ENCODE results near the gene PNLDC1.

PNLDC1 gene

DNA sequence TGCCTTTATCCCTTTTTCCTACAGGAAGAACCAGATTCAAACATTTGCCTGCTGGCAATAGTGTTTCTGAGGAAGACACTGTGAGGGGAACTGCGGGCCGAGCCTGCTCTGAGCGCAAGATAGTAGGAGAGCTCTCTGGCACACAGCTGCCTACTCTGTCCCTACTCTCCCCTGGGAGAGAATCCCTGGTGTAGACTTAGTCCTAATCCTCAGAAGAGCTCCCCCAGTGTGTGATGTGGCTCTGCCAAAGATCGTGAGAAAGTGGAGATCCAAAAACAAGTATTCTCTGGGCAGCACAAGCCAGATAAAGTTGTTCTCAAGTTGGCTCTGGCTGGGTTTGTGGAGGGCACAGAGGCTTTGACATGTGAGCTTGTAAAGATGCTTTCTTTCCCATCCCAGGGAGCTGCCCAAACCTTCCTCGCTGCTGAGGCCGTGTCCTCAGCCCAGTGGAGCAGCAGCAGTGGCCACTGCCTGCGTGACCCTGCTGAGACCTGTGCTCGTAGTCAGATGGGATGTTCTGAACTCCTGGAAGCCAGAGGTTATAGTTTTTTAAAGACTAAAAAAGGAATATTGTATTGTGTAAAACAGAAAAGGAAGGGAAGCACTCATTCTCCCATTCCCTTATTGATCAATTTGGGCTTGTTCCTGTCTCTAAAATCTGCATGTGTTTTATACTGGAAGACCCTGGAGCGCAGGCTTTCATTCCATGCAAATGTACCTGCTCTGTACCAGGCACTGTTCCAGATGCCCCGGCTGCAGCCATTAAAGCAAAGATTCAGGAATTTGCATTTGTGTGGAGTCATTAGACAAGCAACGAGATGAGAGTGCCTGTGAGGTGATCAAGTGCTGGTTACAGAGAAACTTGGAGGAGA is 30.7 kb downstream of the PNLDC1 start:
- Histone ChIP-seq H3K27me3 (no peaks in the 10 kb centered on the region), H3K4me3 (ENCODE audit: low read depth in 1 of 2, low read length in 1 of 2) (no peak overlapping the region), H3K36me3 (no peaks in the 10 kb centered on the region), H3K27ac (no peak overlapping the region), H3K9me3 (no peaks in the 10 kb centered on the region), H3K4me1 (ENCODE audit: control insufficient read depth in 1 of 2, insufficient read depth in 1 of 2, low read depth in 1 of 2, low read length in 1 of 2) (peaks cover 0 to 6% of the 10 kb centered on the region in 2 experiments)
- TF ChIP-seq, protein P1, sequence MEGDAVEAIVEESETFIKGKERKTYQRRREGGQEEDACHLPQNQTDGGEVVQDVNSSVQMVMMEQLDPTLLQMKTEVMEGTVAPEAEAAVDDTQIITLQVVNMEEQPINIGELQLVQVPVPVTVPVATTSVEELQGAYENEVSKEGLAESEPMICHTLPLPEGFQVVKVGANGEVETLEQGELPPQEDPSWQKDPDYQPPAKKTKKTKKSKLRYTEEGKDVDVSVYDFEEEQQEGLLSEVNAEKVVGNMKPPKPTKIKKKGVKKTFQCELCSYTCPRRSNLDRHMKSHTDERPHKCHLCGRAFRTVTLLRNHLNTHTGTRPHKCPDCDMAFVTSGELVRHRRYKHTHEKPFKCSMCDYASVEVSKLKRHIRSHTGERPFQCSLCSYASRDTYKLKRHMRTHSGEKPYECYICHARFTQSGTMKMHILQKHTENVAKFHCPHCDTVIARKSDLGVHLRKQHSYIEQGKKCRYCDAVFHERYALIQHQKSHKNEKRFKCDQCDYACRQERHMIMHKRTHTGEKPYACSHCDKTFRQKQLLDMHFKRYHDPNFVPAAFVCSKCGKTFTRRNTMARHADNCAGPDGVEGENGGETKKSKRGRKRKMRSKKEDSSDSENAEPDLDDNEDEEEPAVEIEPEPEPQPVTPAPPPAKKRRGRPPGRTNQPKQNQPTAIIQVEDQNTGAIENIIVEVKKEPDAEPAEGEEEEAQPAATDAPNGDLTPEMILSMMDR (IDR thresholded peaks at IDR 0.05) = no peak

DNA sequence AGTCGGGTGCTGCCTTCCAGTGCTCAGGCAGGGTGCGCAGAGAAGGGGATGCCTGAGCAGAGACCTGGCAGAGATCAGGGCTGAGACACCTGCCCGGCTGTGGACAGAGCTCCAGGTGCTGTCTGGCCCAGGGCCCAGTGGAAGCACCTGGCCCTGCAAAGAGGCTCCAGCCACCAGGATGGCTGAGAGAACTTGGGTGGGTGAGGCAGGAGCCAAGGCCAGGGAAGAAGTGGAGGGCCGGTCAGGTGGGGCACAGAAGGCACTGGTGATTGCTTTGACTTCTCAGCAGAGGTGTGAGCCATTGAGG is 31.2 kb downstream of the PNLDC1 start:
- no peaks in the 10 kb centered on the region for H3K9me3 ChIP-seq
- H3K27me3 ChIP-seq = no peaks in the 10 kb centered on the region
- H3K4me3 ChIP-seq (ENCODE audit: low read depth in 1 of 2, low read length in 1 of 2) = no peak overlapping the region
- TF ChIP-seq, protein P1 (IDR thresholded peaks at IDR 0.05) = no peak
- no peak overlapping the region for H3K27ac ChIP-seq
- H3K4me1 ChIP-seq (ENCODE audit: control insufficient read depth in 1 of 2, insufficient read depth in 1 of 2, low read depth in 1 of 2, low read length in 1 of 2) = peaks cover 0 to 6% of the 10 kb centered on the region in 2 experiments
- H3K36me3 ChIP-seq = no peaks in the 10 kb centered on the region

DNA sequence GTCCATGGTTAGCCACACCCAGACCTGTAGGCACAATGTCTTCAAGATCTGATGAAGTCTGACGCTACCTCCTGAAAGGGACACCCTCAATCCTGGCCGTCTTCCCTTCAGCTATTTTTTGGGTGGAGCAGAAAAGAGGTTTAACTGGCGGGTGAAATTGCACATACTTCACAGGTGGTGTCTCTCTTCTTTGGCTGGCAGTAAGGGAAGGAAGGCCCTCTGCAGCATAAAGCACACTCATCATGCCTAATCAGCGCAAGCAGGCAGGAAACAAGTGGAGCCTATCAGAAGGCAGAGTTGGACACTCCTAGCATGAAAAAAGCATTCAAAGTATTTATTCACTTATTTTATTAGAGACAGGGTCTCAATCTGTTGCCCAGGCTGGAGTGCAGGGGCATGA is 32.9 kb downstream of the PNLDC1 start:
- TF ChIP-seq, protein P1 (IDR thresholded peaks at IDR 0.05) = no peak
- H3K9me3 ChIP-seq = no peaks in the 10 kb centered on the region
- H3K27me3 ChIP-seq = no peaks in the 10 kb centered on the region
- H3K4me3 ChIP-seq (ENCODE audit: low read depth in 1 of 2, low read length in 1 of 2) = no peak overlapping the region
- H3K36me3 ChIP-seq = no peaks in the 10 kb centered on the region
- H3K4me1 ChIP-seq (ENCODE audit: control insufficient read depth in 1 of 2, insufficient read depth in 1 of 2, low read depth in 1 of 2, low read length in 1 of 2) = peaks cover 0 to 6% of the 10 kb centered on the region in 2 experiments
- no peak overlapping the region for H3K27ac ChIP-seq

DNA sequence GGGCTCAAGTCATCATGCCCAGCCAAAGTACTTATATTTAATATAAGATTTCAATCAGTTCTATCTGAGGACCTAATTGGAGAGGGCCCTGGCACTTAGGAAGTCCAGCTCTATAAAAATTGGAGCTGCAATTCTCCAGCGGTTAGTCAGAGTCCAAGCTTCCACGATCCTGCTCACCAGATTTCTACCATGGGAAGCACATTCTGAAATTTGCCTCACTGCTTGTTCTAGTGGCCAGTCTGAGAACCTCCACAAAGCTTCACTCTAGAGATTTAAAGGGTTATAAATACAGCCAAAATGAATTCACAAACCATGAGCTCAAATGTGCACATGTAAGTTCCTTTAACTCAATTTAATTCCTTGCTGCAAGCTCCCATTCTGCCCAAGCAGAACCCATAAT is 33.5 kb downstream of the PNLDC1 start:
- H3K36me3 ChIP-seq = no peaks in the 10 kb centered on the region
- no peak overlapping the region for H3K27ac ChIP-seq
- H3K27me3 ChIP-seq = no peaks in the 10 kb centered on the region
- H3K4me3 ChIP-seq (ENCODE audit: low read depth in 1 of 2, low read length in 1 of 2) = no peak overlapping the region
- H3K4me1 ChIP-seq (ENCODE audit: control insufficient read depth in 1 of 2, insufficient read depth in 1 of 2, low read depth in 1 of 2, low read length in 1 of 2) = peaks cover 0 to 6% of the 10 kb centered on the region in 2 experiments
- TF ChIP-seq, protein P1 (IDR thresholded peaks at IDR 0.05) = no peak
- H3K9me3 ChIP-seq = no peaks in the 10 kb centered on the region

DNA sequence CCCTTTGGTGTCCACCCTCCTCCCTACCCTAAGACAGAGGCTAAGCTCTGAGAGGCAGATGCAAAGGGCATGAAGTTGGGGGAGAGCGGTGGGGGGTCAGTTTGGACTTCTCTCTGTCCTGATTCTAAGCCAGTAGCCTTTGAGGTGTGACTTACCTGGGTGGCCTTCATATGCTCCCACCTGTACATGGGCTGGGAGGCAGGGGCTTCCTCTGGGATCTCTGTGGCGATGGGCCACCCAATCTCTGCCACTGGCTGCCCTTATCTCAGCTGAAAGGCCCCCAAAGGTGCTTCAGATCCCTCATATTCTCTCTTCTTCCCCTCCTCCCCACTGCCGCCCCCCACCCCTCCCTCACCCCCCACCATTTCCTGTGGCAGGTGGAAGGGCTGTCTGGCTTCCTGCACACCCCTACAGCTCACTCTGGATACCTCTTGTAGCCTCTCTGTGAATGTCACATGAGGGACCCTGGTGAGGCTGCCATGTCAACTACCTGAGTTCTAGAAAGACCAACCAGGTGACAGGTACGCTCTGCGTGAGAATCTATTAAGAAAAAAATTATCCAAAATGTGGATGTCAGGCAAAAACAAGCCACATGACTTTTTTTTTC is 34.0 kb downstream of the PNLDC1 start:
- TF ChIP-seq, protein P1 (IDR thresholded peaks at IDR 0.05) = no peak
- no peaks in the 10 kb centered on the region for H3K9me3 ChIP-seq
- peaks cover 0 to 6% of the 10 kb centered on the region in 2 experiments for H3K4me1 ChIP-seq (ENCODE audit: control insufficient read depth in 1 of 2, insufficient read depth in 1 of 2, low read depth in 1 of 2, low read length in 1 of 2)
- H3K36me3 ChIP-seq = no peaks in the 10 kb centered on the region
- no peak overlapping the region for H3K4me3 ChIP-seq (ENCODE audit: low read depth in 1 of 2, low read length in 1 of 2)
- H3K27ac ChIP-seq = no peak overlapping the region
- no peaks in the 10 kb centered on the region for H3K27me3 ChIP-seq

Data from neutrophil (primary cell).